K562 (cell line): ENCODE measurements around the gene CYFIP2. TPM values are rescaled to one million over a fixed set of nuclear protein-coding genes. Genes with fewer than 3 reads are reported as not detected.

Source experiments
- ATAC-seq: fragments of 200-7000 bp; cut with Tn5 transposase; 3 replicates; pipeline ENCODE4 v1.9.1; 2020; ENCODE audit warnings: moderate library complexity
- BruUV-seq: library from RNA; stranded (reverse); fragments of 400-500 nt; replicated peaks from 2 replicates; lab custom pipeline; 2021; lab: Mats Ljungman, UMichigan
- CTCF ChIA-PET: fragments of 300-600 bp; formaldehyde crosslinking; extraction: SDS; loops from one replicate; lab custom pipeline; 2021; ENCODE audit warnings: low intra/inter-chr PET ratio; lab: Yijun Ruan, JAX
- POLR2A ChIA-PET: fragments of 300-600, 350-650 bp; sonication (Branson Sonifier 250); formaldehyde crosslinking; extraction: SDS; loops from one replicate; lab custom pipeline; 2021; ENCODE audit warnings: antibody characterized with exemption, inconsistent platforms; lab: Yijun Ruan, JAX
- DNase-seq, 4 experiments: peaks; one replicate each; pipeline versions ENCODE4 v3.0.0 to v3.0.0-alpha.2; 2011 to 2018; ENCODE audit warnings: low spot score in 3 of 4, mixed read lengths in 3 of 4; ENCODE audit errors: extremely low read depth in 1 of 4
- FAIRE-seq: peaks from 2 replicates; lab custom pipeline; 2011; peaks lifted over from hg19 to GRCh38; lab: Jason Lieb, UNC
- H2AFZ ChIP-seq: 2 replicates; pipeline ENCODE4 v1.6.0; 2011; ENCODE audit warnings: low read depth, low read length, control low read depth, inconsistent platforms
- H3K27ac ChIP-seq: fragments of 200-600 bp; 3 replicates; pipeline ENCODE4 v1.8.0; 2011; ENCODE audit warnings: low read depth, mild to moderate bottlenecking, control low read depth, inconsistent platforms, low read length, moderate library complexity, mixed read lengths; ENCODE audit errors: extremely low read depth
- H3K27me3 ChIP-seq, 2 experiments: fragments of 300-600 bp in 1 of 2; 2 replicates in 1 of 2; 3 replicates in 1 of 2; pipeline versions ENCODE4 v1.6.0 to v1.8.0; 2011; ENCODE audit warnings: inconsistent platforms in 2 of 2, low read length in 2 of 2, mild to moderate bottlenecking in 1 of 2, mixed read lengths in 1 of 2, moderate library complexity in 1 of 2; ENCODE audit not compliant: control insufficient read depth in 2 of 2, insufficient read depth in 2 of 2
- H3K36me3 ChIP-seq: fragments of 300-600 bp; 3 replicates; pipeline ENCODE4 v1.8.0; 2011; ENCODE audit warnings: mild to moderate bottlenecking, low read length, inconsistent platforms; ENCODE audit not compliant: control insufficient read depth, insufficient read depth
- H3K4me1 ChIP-seq, 2 experiments: fragments of 200-600 bp in 1 of 2; replicated peaks in 1 of 2; 2 replicates in 1 of 2; 3 replicates in 1 of 2; pipeline versions ENCODE4 v1.5.1 to v1.8.0; 2011; ENCODE audit warnings: inconsistent platforms in 2 of 2, low read length in 2 of 2, mild to moderate bottlenecking in 1 of 2, mixed read lengths in 1 of 2, moderate library complexity in 1 of 2; ENCODE audit not compliant: control insufficient read depth in 2 of 2, insufficient read depth in 2 of 2
- H3K4me2 ChIP-seq: 2 replicates; pipeline ENCODE4 v1.6.1; 2011; ENCODE audit warnings: low read length, control low read depth, inconsistent platforms, mixed read lengths; ENCODE audit not compliant: insufficient read depth
- H3K4me3 ChIP-seq: fragments of 200-600 bp; sonication (generic), shearing (Covaris generic); 2 replicates; pipeline ENCODE4 v1.5.1; 2016; ENCODE audit warnings: control low read depth, inconsistent platforms
- H3K79me2 ChIP-seq: fragments of 200-600 bp; 3 replicates; pipeline ENCODE4 v1.8.0; 2011; ENCODE audit warnings: low read length, inconsistent platforms; ENCODE audit not compliant: control insufficient read depth, insufficient read depth
- H3K9ac ChIP-seq, 2 experiments: 2 replicates each; pipeline versions ENCODE4 v1.6.0 to v1.6.1; 2011; ENCODE audit warnings: low read depth in 2 of 2, low read length in 2 of 2, control low read depth in 1 of 2, inconsistent platforms in 1 of 2, mild to moderate bottlenecking in 1 of 2, mixed read lengths in 1 of 2; ENCODE audit not compliant: insufficient read depth in 1 of 2
- H3K9me1 ChIP-seq: one replicate; pipeline ENCODE4 v1.6.0; 2011; ENCODE audit warnings: inconsistent platforms, mild to moderate bottlenecking, low read length, moderate library complexity; ENCODE audit not compliant: control insufficient read depth, insufficient read depth
- H3K9me3 ChIP-seq: replicated peaks from 2 replicates; pipeline ENCODE4 v1.5.1; 2011; ENCODE audit warnings: low read depth, low read length, inconsistent platforms; ENCODE audit not compliant: control insufficient read depth, insufficient read depth
- H4K20me1 ChIP-seq: replicated peaks from 2 replicates; pipeline ENCODE4 v1.6.1; 2011; ENCODE audit warnings: low read length, inconsistent platforms, mixed read lengths; ENCODE audit not compliant: control insufficient read depth, insufficient read depth
- CREB3 ChIP-seq: fragments of 450-650 bp; conservative IDR thresholded peaks from 2 replicates; pipeline ENCODE4 v1.6.1; 2016; ENCODE audit warnings: missing genetic modification characterization, low read depth, mild to moderate bottlenecking, missing compliant biosample characterization, moderate library complexity
- CREB5 ChIP-seq: fragments of 250-450 bp; sonication (Bioruptor Pico); IDR thresholded peaks from 2 replicates; pipeline ENCODE4 v1.5.0; 2020; ENCODE audit warnings: mild to moderate bottlenecking
- CTCF ChIP-seq, 3 experiments: IDR thresholded peaks in 2 of 3; conservative IDR thresholded peaks in 1 of 3; 2 replicates each; pipeline ENCODE4 v1.5.1; 2011 to 2012; ENCODE audit warnings: low read length in 3 of 3, mild to moderate bottlenecking in 3 of 3, control low read depth in 2 of 3, improper control_type of control experiment in 1 of 3, inconsistent platforms in 1 of 3, low read depth in 1 of 3, mixed read lengths in 1 of 3, moderate library complexity in 1 of 3; ENCODE audit not compliant: insufficient read depth in 2 of 3
- CTCFL ChIP-seq: IDR thresholded peaks from 2 replicates; pipeline ENCODE4 v1.6.1; 2011; ENCODE audit warnings: borderline replicate concordance, low read depth, mild to moderate bottlenecking, moderate library complexity, low read length; ENCODE audit not compliant: insufficient read depth, poor library complexity, severe bottlenecking
- EGR1 ChIP-seq: fragments of 450-650 bp; conservative IDR thresholded peaks from 2 replicates; pipeline ENCODE4 v1.6.1; 2017; ENCODE audit warnings: mild to moderate bottlenecking
- GATAD2B ChIP-seq: fragments of 450-650 bp; IDR thresholded peaks from 2 replicates; pipeline ENCODE4 v1.6.1; 2017; ENCODE audit warnings: mild to moderate bottlenecking, borderline replicate concordance
- HNRNPL ChIP-seq: fragments of 200-400 bp; formaldehyde crosslinking; IDR thresholded peaks from 2 replicates; pipeline ENCODE4 v1.6.1; 2017; ENCODE audit warnings: low read depth, mild to moderate bottlenecking, low read length
- MCM5 ChIP-seq: fragments of 450-650 bp; IDR thresholded peaks from 2 replicates; pipeline ENCODE4 v1.6.1; 2016; ENCODE audit warnings: low read depth
- NCOR1 ChIP-seq: fragments of 450-650 bp; IDR thresholded peaks from 2 replicates; pipeline ENCODE4 v1.6.1; 2016; ENCODE audit warnings: mild to moderate bottlenecking, moderate library complexity
- RAD21 ChIP-seq, 2 experiments: fragments of 250-450 bp in 1 of 2; fragments of 450-650 bp in 1 of 2; sonication (Bioruptor Pico) in 1 of 2; formaldehyde crosslinking in 1 of 2; IDR thresholded peaks in 1 of 2; conservative IDR thresholded peaks in 1 of 2; 2 replicates each; pipeline versions ENCODE4 v1.4.0 to v1.8.0; 2020 to 2022; ENCODE audit warnings: mild to moderate bottlenecking in 2 of 2, moderate library complexity in 1 of 2
- SRSF1 ChIP-seq: fragments of 200-400 bp; formaldehyde crosslinking; IDR thresholded peaks from 2 replicates; pipeline ENCODE4 v1.6.1; 2017; ENCODE audit warnings: mild to moderate bottlenecking, low read depth, low read length, moderate library complexity
- ZBTB9 ChIP-seq: fragments of 450-650 bp; formaldehyde crosslinking; IDR thresholded peaks from 2 replicates; pipeline ENCODE4 v1.4.0; 2020; ENCODE audit warnings: mild to moderate bottlenecking, moderate library complexity
- WGBS: fragments of 100-300 bp; shearing (Covaris generic); methylation state at CpG from one replicate; pipeline ENCODE4 v1.1.6; 2016; ENCODE audit warnings: low coverage, mixed read lengths; ENCODE audit not compliant: insufficient coverage; ENCODE audit errors: missing lambda C conversion rate; 5-methylcytosine and 5-hydroxymethylcytosine counted together
- in situ Hi-C: fragments of 300-500 bp; cut with MboI; formaldehyde crosslinking; loops from 4 replicates; pipeline ENCODE4 v1.15.0; 2018; ENCODE audit warnings: inconsistent platforms, mixed read lengths
- intact Hi-C: fragments of 100-400 bp; cut with micrococcal nuclease; formaldehyde crosslinking; loops from 2 replicates; pipeline ENCODE4 v1.14.2; 2022
- polyA plus RNA-seq, 8 experiments: library from polyadenylated mRNA; depleted of rRNA in 4 of 8; stranded (reverse) in 5 of 8; unstranded in 3 of 8; fragments of >200 nt; fragmentation: Nextera tagmentation in 2 of 8; fragmentation: Illumina TruSeq in 1 of 8; extraction: Ambion mirVana in 2 of 8; extraction: Trizol in 1 of 8; gene quantifications; 2 replicates each; pipeline versions ENCODE4 v1.2.1 to v1.2.3, GENCODE V29; 2011 to 2014; ENCODE audit warnings: inconsistent platforms in 1 of 8, missing spikeins in 1 of 8
- total RNA-seq, 7 experiments: library from RNA; depleted of rRNA in 6 of 7; stranded (reverse); fragments of >200 nt in 6 of 7; fragmentation: Illumina TruSeq in 2 of 7; extraction: Trizol in 2 of 7; gene quantifications; 2 replicates each; pipeline versions ENCODE4 v1.2.1 to v1.2.3, GENCODE V29; 2011 to 2021; ENCODE audit warnings: low replicate concordance in 1 of 7

CYFIP2 gene
- total and polyA plus RNA-seq, 9 of the 15 experiments (the other 6 are each of a cell fraction or from before 2014, with no cell fraction given): 0.76 to 2.9 (median 1.4) TPM; not detected in 1

- Histone ChIP-seq H3K4me2 (peak overlapping the region; percentile 70; the same call in 1 of the 2 replicates), H3K27ac (no peak overlapping the region), H4K20me1 (no peaks in the 10 kb centered on the region), H3K4me3 (peak overlapping the region; percentile 48), H3K4me1 (peaks cover 0 to 12% of the 10 kb centered on the region in 2 experiments; a peak in 3 of 5 replicates), H3K9me3 (no peaks in the 10 kb centered on the region), H3K27me3 (peaks cover 2 to 36% of the 10 kb centered on the region in 2 experiments), H3K9ac (no peak overlapping the region), H3K9me1 (no peaks in the 10 kb centered on the region), H3K36me3 (no peaks in the 10 kb centered on the region), H3K79me2 (no peaks in the 10 kb centered on the region), H2AFZ (peak overlapping the region; percentile 67; the same call in 1 of the 2 replicates)
- POLR2A ChIA-PET: interaction anchor here (0.6 to 1.0 kb wide), 2 partner anchors 70 to 79 kb away, joined by 3 read pairs; a partner anchor contains a TSS
- no peak for DNase-seq
- CTCF ChIA-PET: no interaction called here
- intact Hi-C loops: no loop called here
- in situ Hi-C loops: no loop called here
- no TSS peak for BruUV-seq
- no peak for FAIRE-seq
- ATAC-seq: peak; percentile 79
- WGBS: 11% methylated on average over 24 of the region's 62 CpGs
- TF ChIP-seq CTCFL: peak; percentile 29
- TF ChIP-seq MCM5: no peak
- 0 out of 2 replicates have a peak, but pooled peaks have one; percentile 36 for TF ChIP-seq HNRNPL
- no peak for TF ChIP-seq EGR1
- TF ChIP-seq CREB3 (tag): no peak
- peak in 1 of 3 experiments; percentile 26; a peak in 1 of 6 replicates for TF ChIP-seq CTCF (IDR thresholded peaks at IDR 0.05 in 2 of 3, conservative IDR thresholded peaks at IDR 0.05 in 1 of 3; ENCODE audit: insufficient read depth in 2 of 3, low read depth in 1 of 3, low read length in 3 of 3)
- no peak for TF ChIP-seq SRSF1
- 0 out of 2 replicates have a peak, but pooled peaks have one; percentile 41 for TF ChIP-seq GATAD2B
- no peak for TF ChIP-seq ZBTB9 (CRISPR knock-in tag)
- TF ChIP-seq RAD21 (CRISPR knock-in tag; conservative IDR thresholded peaks at IDR 0.05 in 1 of 2, IDR thresholded peaks at IDR 0.05 in 1 of 2): peak in 1 of 2 experiments; percentile 35; a peak in 2 of 4 replicates
- no peak for TF ChIP-seq CREB5
- TF ChIP-seq NCOR1: no peak
Observed at GRCh38 chr5:157266286-157267007, 524 bp downstream of the CYFIP2 start.
